Coronary artery (tissue), 2 donors: ENCODE measurements around the gene OTUD6A.

Source experiments
- DNase-seq: peaks from one replicate; pipeline ENCODE4 v3.0.0-alpha.2; 2017; ENCODE audit warnings: low spot score
- H3K27ac ChIP-seq, 2 donors: fragments of 200-600 bp; sonication (generic); one replicate each; pipeline ENCODE4 v1.5.1; 2016 to 2019
- H3K4me3 ChIP-seq: fragments of 200-600 bp; sonication (generic); 2 replicates; pipeline ENCODE4 v1.5.1; 2016; ENCODE audit warnings: mild to moderate bottlenecking, moderate library complexity
- TF ChIP-seq, protein P1 (sequence below): fragments of 200-600 bp; sonication (generic); IDR thresholded peaks from one replicate; pipeline ENCODE4 v1.5.1; 2019; ENCODE audit warnings: antibody characterized with exemption

The OTUD6A gene

DNA sequence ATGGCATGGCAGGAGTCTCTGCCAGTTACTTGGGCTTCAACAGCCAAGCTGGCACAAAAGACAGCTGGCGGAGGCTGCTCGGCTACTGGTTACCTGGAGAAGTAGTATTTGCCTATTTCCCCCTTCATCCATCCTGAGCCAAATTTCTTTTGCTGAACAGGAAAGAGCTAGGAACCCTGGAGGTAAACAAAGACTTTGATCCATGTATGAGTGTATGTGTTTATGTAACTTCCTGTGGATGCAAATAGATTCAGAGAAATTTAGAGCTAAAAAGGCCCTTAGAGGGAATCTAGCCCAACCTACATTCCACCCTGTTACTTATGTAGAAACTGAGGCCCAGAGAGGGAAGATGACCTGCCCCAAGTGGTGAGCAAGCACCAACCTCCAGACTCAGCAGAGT lies 23.7 kb upstream of the OTUD6A start:
- Histone ChIP-seq H3K4me3 (no peak overlapping the region), H3K27ac (no peak overlapping the region)
- DNase-seq, result no peak
- TF ChIP-seq, protein P1, sequence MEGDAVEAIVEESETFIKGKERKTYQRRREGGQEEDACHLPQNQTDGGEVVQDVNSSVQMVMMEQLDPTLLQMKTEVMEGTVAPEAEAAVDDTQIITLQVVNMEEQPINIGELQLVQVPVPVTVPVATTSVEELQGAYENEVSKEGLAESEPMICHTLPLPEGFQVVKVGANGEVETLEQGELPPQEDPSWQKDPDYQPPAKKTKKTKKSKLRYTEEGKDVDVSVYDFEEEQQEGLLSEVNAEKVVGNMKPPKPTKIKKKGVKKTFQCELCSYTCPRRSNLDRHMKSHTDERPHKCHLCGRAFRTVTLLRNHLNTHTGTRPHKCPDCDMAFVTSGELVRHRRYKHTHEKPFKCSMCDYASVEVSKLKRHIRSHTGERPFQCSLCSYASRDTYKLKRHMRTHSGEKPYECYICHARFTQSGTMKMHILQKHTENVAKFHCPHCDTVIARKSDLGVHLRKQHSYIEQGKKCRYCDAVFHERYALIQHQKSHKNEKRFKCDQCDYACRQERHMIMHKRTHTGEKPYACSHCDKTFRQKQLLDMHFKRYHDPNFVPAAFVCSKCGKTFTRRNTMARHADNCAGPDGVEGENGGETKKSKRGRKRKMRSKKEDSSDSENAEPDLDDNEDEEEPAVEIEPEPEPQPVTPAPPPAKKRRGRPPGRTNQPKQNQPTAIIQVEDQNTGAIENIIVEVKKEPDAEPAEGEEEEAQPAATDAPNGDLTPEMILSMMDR, result no peak

DNA sequence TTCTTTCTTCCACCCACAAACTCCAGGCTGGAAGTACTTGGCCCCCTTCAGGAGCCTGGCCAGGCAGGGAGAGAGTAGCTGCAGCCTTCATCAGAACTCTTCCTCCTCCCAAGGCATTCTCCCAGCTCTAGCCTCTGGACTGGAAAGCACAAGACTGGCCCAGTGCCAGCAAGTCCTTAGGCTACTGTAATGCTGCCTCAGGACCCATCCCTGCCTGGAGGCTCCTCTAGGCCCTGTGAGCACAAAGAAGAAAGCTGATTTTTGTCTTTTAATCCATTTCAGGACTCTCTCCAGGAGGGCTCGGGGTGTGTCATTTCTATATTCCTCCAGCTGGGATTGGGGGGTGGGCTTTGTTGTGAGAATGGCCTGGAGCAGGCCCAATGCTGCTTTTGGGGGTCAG lies 23.3 kb upstream of the OTUD6A start:
- DNase-seq, result no peak
- TF ChIP-seq, protein P1, result no peak
- Histone ChIP-seq H3K4me3 (no peak overlapping the region), H3K27ac (no peak overlapping the region)

DNA sequence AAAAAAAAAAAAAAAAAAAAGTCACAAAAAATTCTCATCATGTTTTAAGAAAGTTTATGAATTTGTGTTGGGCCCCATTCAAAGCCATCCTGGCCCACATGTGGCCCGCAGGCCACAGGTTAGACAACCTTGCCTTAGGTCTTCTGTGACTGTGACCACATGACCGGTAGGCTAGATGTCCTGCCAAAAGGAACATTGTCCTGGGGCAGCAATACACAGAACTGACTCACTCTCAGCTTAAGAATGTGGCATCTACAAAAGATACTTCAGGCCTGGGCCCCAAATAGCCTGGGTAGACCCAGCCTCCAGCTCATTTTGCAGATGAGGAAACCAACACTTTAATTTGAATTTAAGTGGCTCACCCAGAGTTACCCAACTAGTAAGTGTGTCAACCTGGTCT lies 22.5 kb upstream of the OTUD6A start:
- TF ChIP-seq, protein P1, result no peak
- H3K27ac ChIP-seq, result no peak overlapping the region

DNA sequence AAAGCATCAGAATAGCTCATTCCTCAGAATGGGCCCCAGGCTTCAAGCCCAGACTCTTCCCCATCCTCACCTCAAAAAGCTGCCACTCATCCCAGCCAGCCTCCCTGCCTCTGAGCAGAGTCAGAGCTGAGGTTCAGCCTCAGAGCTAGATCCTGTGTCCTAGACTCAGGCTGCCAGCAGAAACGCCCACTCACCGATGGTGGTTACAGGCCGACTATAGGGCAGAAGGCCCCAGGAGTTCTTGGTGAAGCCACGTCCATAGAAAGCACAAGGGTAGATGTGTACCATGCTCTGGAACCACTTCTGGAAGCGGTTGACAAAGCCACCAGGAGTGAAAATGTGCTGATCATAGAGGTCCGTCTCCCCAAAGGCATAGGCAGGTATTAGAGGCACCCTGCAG lies 20.3 kb upstream of the OTUD6A start:
- TF ChIP-seq, protein P1, result no peak
- no peak overlapping the region for H3K4me3 ChIP-seq
- H3K27ac ChIP-seq, result no peak overlapping the region
- no peak for DNase-seq

More for the DNA sequence above, 22.5 kb upstream of the OTUD6A start:
- no peak overlapping the region for H3K4me3 ChIP-seq
- no peak for DNase-seq

DNA sequence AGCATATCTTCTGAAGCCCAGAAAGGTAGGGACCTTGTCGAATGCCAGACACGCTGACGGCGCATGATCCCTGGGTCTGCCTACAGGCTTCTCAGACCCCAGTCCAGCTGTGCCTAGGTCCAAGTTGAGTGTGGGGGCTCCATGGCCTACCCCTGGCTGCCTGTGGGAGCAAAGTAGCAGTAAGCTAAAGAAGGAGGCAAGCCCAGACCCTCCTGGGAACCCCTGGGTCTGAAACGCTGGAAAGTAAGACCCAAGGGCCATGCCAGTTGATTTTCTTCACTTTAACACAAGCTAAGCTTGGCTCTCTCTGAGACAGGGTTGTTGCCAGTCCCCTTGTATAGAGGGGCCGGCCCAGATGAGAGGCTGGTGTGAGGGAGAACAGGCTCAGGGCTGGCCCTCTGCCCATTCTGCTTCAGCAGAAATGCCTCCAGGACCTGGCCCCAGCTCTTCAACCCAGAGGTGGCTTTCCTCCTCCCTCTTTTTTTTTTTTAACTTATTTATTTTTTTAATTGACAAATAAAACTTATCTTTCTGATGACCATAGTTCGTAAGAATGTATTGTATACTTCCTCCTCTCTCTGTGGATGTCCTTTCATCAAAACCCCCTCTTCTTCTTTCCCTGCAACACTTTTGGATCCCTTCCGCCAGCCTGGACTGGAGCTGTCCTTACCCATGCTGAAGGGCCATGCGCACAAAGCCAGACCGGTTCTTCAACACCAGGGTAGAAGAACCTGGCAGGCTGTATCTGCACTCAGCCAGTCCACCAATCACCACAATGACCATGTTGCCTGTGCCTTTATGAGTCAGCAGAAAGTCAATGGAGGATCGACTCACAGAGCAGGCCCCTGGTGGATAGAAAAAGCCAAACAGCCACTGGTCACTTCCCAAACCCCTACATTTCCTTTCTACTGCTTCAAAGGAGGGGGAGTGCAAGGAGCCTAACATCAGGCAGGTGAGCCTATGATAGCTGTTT lies 19.6 kb upstream of the OTUD6A start:
- DNase-seq, result no peak
- TF ChIP-seq, protein P1, result no peak
- H3K4me3 ChIP-seq, result no peak overlapping the region

DNA sequence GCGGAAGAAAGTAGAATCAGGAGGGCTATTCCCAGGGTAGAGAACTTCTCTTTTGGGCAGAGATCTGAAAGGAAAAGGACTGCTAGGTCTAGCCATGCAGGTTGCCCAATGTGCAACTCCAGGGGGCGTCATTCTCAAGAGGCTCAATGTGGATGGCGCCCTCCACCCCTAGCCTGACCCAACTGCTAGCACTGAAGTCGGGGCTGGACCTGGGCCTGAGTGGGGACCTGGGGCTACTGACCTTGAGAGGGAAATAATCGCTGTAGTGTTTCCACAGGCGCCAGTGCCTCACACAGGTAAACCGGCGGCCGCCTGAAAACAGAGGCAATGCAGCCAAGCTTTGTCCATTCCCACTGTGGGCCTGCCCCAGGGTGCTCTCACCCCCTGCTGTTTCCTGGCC lies 18.6 kb upstream of the OTUD6A start:
- no peak for DNase-seq
- H3K4me3 ChIP-seq, result no peak overlapping the region
- H3K27ac ChIP-seq, result no peak overlapping the region
- TF ChIP-seq, protein P1, result no peak

More for the DNA sequence above, 19.6 kb upstream of the OTUD6A start:
- H3K27ac ChIP-seq, result no peak overlapping the region
